ENCODE results near the gene ULK2. TPM values are rescaled to one million over a fixed set of nuclear protein-coding genes. Genes with fewer than 3 reads are reported as not detected.

ULK2 gene
- total and polyA plus RNA-seq, 2 of the 13 experiments (the other 11 are each of a cell fraction or from before 2014, with no cell fraction given), result 0.01 TPM; not detected in 1

DNA sequence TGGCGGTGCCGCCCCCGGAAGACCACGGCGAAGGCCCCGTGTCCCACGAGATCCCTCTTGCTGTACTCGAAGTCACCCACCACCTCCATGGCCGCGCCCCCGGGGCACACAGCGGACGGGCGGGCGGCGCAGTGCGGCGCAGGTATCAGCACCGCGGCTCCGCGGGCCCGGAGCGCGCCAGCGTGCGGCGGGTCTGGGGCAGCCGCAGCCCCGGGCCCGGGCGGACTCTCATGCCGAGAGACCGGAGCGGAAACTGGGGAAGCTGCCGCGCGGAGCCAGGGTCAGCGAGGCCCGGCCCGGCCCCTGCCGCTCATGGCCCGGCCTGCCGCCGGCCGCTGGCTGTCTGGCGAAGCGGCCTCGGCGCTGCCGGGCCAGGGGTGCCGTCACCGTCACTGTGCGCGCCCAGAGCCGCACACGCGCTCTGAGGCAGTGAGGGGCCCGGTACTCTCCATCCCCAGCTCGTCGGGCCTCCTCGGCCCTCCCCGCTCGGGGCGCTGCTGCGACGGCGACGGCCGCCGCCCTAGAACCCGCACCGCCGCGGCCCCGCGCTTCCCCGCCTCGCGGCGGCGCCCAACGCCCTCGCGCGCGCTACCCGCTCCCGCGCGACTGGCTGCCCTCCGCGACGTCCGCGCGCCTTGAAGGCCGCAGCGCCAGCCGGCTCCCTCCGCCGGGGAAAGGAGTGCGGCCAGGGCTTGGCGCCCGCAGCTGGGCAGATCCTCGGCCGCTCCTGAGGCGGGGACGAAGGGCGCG, at the start of gene ULK2 (continued):
- TF ChIP-seq, protein P1, sequence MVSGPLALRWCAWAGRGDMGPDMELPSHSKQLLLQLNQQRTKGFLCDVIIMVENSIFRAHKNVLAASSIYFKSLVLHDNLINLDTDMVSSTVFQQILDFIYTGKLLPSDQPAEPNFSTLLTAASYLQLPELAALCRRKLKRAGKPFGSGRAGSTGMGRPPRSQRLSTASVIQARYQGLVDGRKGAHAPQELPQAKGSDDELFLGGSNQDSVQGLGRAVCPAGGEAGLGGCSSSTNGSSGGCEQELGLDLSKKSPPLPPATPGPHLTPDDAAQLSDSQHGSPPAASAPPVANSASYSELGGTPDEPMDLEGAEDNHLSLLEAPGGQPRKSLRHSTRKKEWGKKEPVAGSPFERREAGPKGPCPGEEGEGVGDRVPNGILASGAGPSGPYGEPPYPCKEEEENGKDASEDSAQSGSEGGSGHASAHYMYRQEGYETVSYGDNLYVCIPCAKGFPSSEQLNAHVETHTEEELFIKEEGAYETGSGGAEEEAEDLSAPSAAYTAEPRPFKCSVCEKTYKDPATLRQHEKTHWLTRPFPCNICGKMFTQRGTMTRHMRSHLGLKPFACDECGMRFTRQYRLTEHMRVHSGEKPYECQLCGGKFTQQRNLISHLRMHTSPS (CRISPR knock-in tag; IDR thresholded peaks at IDR 0.05; ENCODE audit: low read depth), result no peak
- TF ChIP-seq SNRNP70 (IDR thresholded peaks at IDR 0.05; ENCODE audit: low read depth, low read length) (no peak), ZNF550 (CRISPR knock-in tag; IDR thresholded peaks at IDR 0.05; ENCODE audit: borderline replicate concordance) (no peak), ZNF605 (CRISPR knock-in tag; IDR thresholded peaks at IDR 0.05) (no peak), ZFY (CRISPR knock-in tag; IDR thresholded peaks at IDR 0.05) (peak; percentile 61), ZNF790 (CRISPR knock-in tag; IDR thresholded peaks at IDR 0.05; ENCODE audit: borderline replicate concordance) (peak; percentile 35; the same call in 1 of the 2 replicates), ZNF546 (CRISPR knock-in tag; conservative IDR thresholded peaks at IDR 0.05) (no peak), NFE2 (CRISPR knock-in tag; IDR thresholded peaks at IDR 0.05) (no peak)
- TF ChIP-seq, protein P2, sequence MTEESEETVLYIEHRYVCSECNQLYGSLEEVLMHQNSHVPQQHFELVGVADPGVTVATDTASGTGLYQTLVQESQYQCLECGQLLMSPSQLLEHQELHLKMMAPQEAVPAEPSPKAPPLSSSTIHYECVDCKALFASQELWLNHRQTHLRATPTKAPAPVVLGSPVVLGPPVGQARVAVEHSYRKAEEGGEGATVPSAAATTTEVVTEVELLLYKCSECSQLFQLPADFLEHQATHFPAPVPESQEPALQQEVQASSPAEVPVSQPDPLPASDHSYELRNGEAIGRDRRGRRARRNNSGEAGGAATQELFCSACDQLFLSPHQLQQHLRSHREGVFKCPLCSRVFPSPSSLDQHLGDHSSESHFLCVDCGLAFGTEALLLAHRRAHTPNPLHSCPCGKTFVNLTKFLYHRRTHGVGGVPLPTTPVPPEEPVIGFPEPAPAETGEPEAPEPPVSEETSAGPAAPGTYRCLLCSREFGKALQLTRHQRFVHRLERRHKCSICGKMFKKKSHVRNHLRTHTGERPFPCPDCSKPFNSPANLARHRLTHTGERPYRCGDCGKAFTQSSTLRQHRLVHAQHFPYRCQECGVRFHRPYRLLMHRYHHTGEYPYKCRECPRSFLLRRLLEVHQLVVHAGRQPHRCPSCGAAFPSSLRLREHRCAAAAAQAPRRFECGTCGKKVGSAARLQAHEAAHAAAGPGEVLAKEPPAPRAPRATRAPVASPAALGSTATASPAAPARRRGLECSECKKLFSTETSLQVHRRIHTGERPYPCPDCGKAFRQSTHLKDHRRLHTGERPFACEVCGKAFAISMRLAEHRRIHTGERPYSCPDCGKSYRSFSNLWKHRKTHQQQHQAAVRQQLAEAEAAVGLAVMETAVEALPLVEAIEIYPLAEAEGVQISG (CRISPR knock-in tag; IDR thresholded peaks at IDR 0.05), result peak; percentile 41; the same call in 1 of the 2 replicates
- TF ChIP-seq, protein P3, sequence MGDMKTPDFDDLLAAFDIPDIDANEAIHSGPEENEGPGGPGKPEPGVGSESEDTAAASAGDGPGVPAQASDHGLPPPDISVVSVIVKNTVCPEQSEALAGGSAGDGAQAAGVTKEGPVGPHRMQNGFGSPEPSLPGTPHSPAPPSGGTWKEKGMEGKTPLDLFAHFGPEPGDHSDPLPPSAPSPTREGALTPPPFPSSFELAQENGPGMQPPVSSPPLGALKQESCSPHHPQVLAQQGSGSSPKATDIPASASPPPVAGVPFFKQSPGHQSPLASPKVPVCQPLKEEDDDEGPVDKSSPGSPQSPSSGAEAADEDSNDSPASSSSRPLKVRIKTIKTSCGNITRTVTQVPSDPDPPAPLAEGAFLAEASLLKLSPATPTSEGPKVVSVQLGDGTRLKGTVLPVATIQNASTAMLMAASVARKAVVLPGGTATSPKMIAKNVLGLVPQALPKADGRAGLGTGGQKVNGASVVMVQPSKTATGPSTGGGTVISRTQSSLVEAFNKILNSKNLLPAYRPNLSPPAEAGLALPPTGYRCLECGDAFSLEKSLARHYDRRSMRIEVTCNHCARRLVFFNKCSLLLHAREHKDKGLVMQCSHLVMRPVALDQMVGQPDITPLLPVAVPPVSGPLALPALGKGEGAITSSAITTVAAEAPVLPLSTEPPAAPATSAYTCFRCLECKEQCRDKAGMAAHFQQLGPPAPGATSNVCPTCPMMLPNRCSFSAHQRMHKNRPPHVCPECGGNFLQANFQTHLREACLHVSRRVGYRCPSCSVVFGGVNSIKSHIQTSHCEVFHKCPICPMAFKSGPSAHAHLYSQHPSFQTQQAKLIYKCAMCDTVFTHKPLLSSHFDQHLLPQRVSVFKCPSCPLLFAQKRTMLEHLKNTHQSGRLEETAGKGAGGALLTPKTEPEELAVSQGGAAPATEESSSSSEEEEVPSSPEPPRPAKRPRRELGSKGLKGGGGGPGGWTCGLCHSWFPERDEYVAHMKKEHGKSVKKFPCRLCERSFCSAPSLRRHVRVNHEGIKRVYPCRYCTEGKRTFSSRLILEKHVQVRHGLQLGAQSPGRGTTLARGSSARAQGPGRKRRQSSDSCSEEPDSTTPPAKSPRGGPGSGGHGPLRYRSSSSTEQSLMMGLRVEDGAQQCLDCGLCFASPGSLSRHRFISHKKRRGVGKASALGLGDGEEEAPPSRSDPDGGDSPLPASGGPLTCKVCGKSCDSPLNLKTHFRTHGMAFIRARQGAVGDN (CRISPR knock-in tag; IDR thresholded peaks at IDR 0.05), result peak; percentile 76; the same call in 1 of the 2 replicates

Data from HepG2 (cell line).